SK-N-SH (cell line): ENCODE data around the gene SVIL. TPM values are rescaled to one million over a fixed set of nuclear protein-coding genes. Genes with fewer than 3 reads are reported as not detected.
A peak's percentile ranks its signal among the peaks of the same experiment; 100 is the strongest.

Experiments
- CTCF ChIA-PET: fragments of 300-600, 350-600 bp; formaldehyde crosslinking; extraction: SDS; loops from one replicate; lab custom pipeline; 2021; lab: Yijun Ruan, JAX
- POLR2A ChIA-PET: fragments of 350-600 bp; sonication (Branson Sonifier 250); formaldehyde crosslinking; extraction: SDS; loops from one replicate; lab custom pipeline; 2020; ENCODE audit warnings: antibody characterized with exemption, inconsistent platforms; lab: Yijun Ruan, JAX
- DNase-seq: peaks from one replicate; pipeline ENCODE4 v3.0.0; 2012
- H2AFZ ChIP-seq: fragments of 200-600 bp; sonication (generic); 2 replicates; pipeline ENCODE4 v1.8.1; 2016; ENCODE audit warnings: antibody characterized with exemption, mild to moderate bottlenecking, low read depth
- H3F3A ChIP-seq: fragments of 200-600 bp; sonication (generic); replicated peaks from 2 replicates; pipeline ENCODE3; 2016; ENCODE audit warnings: antibody characterized with exemption, mild to moderate bottlenecking; ENCODE audit not compliant: insufficient read depth
- H3K27ac ChIP-seq, 2 experiments: fragments of 200-500 bp in 1 of 2; fragments of 200-600 bp in 1 of 2; sonication (Bioruptor generic) in 1 of 2; sonication (generic), shearing (Covaris generic) in 1 of 2; 2 replicates each; pipeline versions ENCODE4 v1.5.1 to v1.6.1; 2014 to 2016; ENCODE audit warnings: low read depth in 2 of 2, inconsistent platforms in 1 of 2, low read length in 1 of 2, mild to moderate bottlenecking in 1 of 2, mixed read lengths in 1 of 2
- H3K27me3 ChIP-seq: fragments of 200-600 bp; sonication (generic), shearing (Covaris generic); 2 replicates; pipeline ENCODE4 v1.6.1; 2016; ENCODE audit warnings: mixed run types; ENCODE audit not compliant: insufficient read depth
- H3K36me3 ChIP-seq, 2 experiments: fragments of 200-500 bp in 1 of 2; fragments of 200-600 bp in 1 of 2; sonication (Bioruptor generic) in 1 of 2; sonication (generic) in 1 of 2; replicated peaks in 1 of 2; 2 replicates each; pipeline versions ENCODE3 to v1.5.1; 2014 to 2016; ENCODE audit warnings: low read length in 1 of 2, mild to moderate bottlenecking in 1 of 2; ENCODE audit not compliant: insufficient read depth in 2 of 2, control insufficient read depth in 1 of 2
- H3K4me1 ChIP-seq, 2 experiments: fragments of 200-500 bp in 1 of 2; fragments of 200-600 bp in 1 of 2; sonication (Bioruptor generic) in 1 of 2; sonication (generic), shearing (Covaris generic) in 1 of 2; 2 replicates each; pipeline versions ENCODE4 v1.5.1 to v1.6.1; 2014 to 2016; ENCODE audit warnings: low read depth in 1 of 2, low read length in 1 of 2, mixed run types in 1 of 2; ENCODE audit not compliant: insufficient read depth in 2 of 2, control insufficient read depth in 1 of 2
- H3K4me2 ChIP-seq: fragments of 200-600 bp; sonication (generic), shearing (Covaris generic); 2 replicates; pipeline ENCODE4 v1.6.1; 2017; ENCODE audit warnings: mixed run types
- H3K4me3 ChIP-seq, 2 experiments: fragments of 200-500 bp in 1 of 2; fragments of 200-600 bp in 1 of 2; sonication (Bioruptor generic) in 1 of 2; sonication (generic), shearing (Covaris generic) in 1 of 2; 2 replicates each; pipeline versions ENCODE4 v1.5.1 to v1.8.1; 2014 to 2016; ENCODE audit warnings: low read depth in 2 of 2, inconsistent platforms in 1 of 2, low read length in 1 of 2, mild to moderate bottlenecking in 1 of 2, mixed read lengths in 1 of 2, moderate library complexity in 1 of 2
- H3K79me2 ChIP-seq: fragments of 200-600 bp; sonication (generic); 2 replicates; pipeline ENCODE4 v1.8.1; 2017; ENCODE audit warnings: mild to moderate bottlenecking; ENCODE audit not compliant: insufficient read depth
- H3K9ac ChIP-seq: fragments of 200-600 bp; sonication (generic); 2 replicates; pipeline ENCODE4 v1.6.1; 2017; ENCODE audit warnings: mixed run types
- H3K9me2 ChIP-seq: fragments of 200-600 bp; sonication (generic); 2 replicates; pipeline ENCODE4 v1.6.1; 2017; ENCODE audit warnings: mixed run types
- H3K9me3 ChIP-seq: fragments of 200-600 bp; sonication (generic); 2 replicates; pipeline ENCODE4 v1.6.1; 2017; ENCODE audit warnings: mixed run types, mild to moderate bottlenecking, moderate library complexity
- H4K20me1 ChIP-seq: fragments of 200-600 bp; sonication (generic); 2 replicates; pipeline ENCODE4 v1.6.1; 2017; ENCODE audit warnings: mild to moderate bottlenecking, mixed run types; ENCODE audit not compliant: insufficient read depth
- FOXJ3 ChIP-seq: sonication (generic); formaldehyde crosslinking; IDR thresholded peaks from 2 replicates; pipeline ENCODE4 v1.5.1; 2020; ENCODE audit warnings: mild to moderate bottlenecking, missing genetic modification reagents
- GATA2 ChIP-seq: sonication (generic); formaldehyde crosslinking; IDR thresholded peaks from 2 replicates; pipeline ENCODE4 v1.5.0; 2020; ENCODE audit warnings: mild to moderate bottlenecking, missing genetic modification reagents
- NFIC ChIP-seq: IDR thresholded peaks from 2 replicates; pipeline ENCODE4 v1.4.0; 2012; ENCODE audit warnings: borderline replicate concordance
- NRF1 ChIP-seq: IDR thresholded peaks from 2 replicates; pipeline ENCODE4 v1.6.1; 2012; ENCODE audit warnings: low read depth, mild to moderate bottlenecking, low read length
- RCOR1 ChIP-seq: fragments of 150-350 bp; IDR thresholded peaks from 2 replicates; pipeline ENCODE4 v1.6.1; 2017; ENCODE audit warnings: antibody characterized with exemption, low read length
- REST ChIP-seq: IDR thresholded peaks from 2 replicates; pipeline ENCODE4 v1.6.1; 2012; ENCODE audit warnings: mild to moderate bottlenecking, low read depth, low read length, moderate library complexity
- RXRA ChIP-seq: IDR thresholded peaks from 2 replicates; pipeline ENCODE4 v1.4.0; 2012; ENCODE audit warnings: low read depth, mild to moderate bottlenecking, borderline replicate concordance
- TAF1 ChIP-seq: IDR thresholded peaks from 2 replicates; pipeline ENCODE4 v1.6.1; 2012; ENCODE audit warnings: low read depth, mild to moderate bottlenecking, low read length, moderate library complexity, borderline replicate concordance
- TCF12 ChIP-seq: IDR thresholded peaks from 2 replicates; pipeline ENCODE4 v1.4.0; 2012
- WGBS: methylation state at CpG from one replicate; pipeline ENCODE4 v1.1.6; 2017; ENCODE audit warnings: low lambda C conversion rate; 5-methylcytosine and 5-hydroxymethylcytosine counted together
- polyA plus RNA-seq, 3 experiments: library from polyadenylated mRNA; depleted of rRNA; stranded (reverse); fragments of >200 nt; gene quantifications; 2 replicates each; pipeline ENCODE4 v1.2.3, GENCODE V29; 2012
- TF ChIP-seq, protein P1 (sequence below): IDR thresholded peaks from 2 replicates; pipeline ENCODE4 v1.4.0; 2012; ENCODE audit warnings: low read depth, borderline replicate concordance
- TF ChIP-seq, protein P2 (sequence below): IDR thresholded peaks from 2 replicates; pipeline ENCODE4 v1.4.0; 2012; ENCODE audit warnings: low read depth, borderline replicate concordance

Gene SVIL
- polyA plus RNA-seq, 1 of the 3 experiments (the other 2 are of a cell fraction), result 48.7 TPM

DNA sequence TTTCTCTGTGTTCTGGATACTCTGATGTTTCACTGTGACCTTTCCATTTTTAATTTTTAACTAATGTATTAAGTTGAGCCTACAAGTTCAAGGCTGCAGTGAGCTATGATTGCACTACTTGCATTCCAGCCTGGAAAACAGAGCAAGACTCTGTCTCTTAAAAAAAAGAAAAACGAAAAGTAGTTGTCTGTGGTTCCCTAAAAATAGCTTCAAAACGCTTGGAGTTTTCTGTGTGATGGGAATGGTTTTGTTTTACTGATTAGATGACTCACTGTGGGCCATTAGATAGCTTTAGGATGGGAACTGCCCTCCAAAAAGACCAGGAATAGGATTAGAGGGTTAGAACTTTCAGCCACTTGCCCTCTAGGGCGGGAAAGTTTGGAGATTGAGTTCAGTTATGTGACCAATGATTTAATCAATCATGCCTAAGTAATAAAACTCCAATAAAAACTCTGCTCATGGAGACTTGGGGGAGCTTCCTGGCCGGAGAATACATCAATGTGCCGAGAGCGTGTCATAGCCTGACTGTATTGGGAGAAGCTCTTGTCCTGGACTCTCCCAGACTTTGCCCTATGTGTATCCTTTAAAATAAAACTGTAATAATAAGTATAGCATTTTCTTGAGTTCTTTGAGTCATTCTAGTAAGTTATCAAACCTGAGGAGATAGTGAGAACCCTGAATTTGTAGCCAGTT, 198.8 kb downstream of the SVIL start:
- peaks cover 62% of the 10 kb centered on the region; the same call in 1 of the 2 replicates for H3K79me2 ChIP-seq
- H3F3A ChIP-seq, result no peaks in the 10 kb centered on the region
- DNase-seq, result no peak
- peak overlapping the region in 1 of 2 experiments; percentile 38; a peak in 2 of 4 replicates for H3K27ac ChIP-seq
- H3K9ac ChIP-seq, result no peak overlapping the region
- no peak overlapping the region for H3K4me3 ChIP-seq
- no peaks in the 10 kb centered on the region for H3K36me3 ChIP-seq
- no peaks in the 10 kb centered on the region for H3K27me3 ChIP-seq
- CTCF ChIA-PET, result interaction anchor here (0.7 to 1.8 kb wide), 5 partner anchors 10 to 50 kb away, joined by 3 to 12 read pairs (median 4); no protein-coding TSS in a partner anchor
- WGBS, result 82% methylated on average over 6 of the region's 6 CpGs
- peaks cover 2 to 10% of the 10 kb centered on the region in 2 experiments; a peak in 2 of 4 replicates for H3K4me1 ChIP-seq
- TF ChIP-seq RCOR1 (no peak), NRF1 (no peak), FOXJ3 (CRISPR knock-in tag) (no peak), GATA2 (CRISPR knock-in tag) (no peak), RXRA (no peak), NFIC (no peak), REST (no peak), TCF12 (no peak), TAF1 (no peak)
- TF ChIP-seq, protein P1, sequence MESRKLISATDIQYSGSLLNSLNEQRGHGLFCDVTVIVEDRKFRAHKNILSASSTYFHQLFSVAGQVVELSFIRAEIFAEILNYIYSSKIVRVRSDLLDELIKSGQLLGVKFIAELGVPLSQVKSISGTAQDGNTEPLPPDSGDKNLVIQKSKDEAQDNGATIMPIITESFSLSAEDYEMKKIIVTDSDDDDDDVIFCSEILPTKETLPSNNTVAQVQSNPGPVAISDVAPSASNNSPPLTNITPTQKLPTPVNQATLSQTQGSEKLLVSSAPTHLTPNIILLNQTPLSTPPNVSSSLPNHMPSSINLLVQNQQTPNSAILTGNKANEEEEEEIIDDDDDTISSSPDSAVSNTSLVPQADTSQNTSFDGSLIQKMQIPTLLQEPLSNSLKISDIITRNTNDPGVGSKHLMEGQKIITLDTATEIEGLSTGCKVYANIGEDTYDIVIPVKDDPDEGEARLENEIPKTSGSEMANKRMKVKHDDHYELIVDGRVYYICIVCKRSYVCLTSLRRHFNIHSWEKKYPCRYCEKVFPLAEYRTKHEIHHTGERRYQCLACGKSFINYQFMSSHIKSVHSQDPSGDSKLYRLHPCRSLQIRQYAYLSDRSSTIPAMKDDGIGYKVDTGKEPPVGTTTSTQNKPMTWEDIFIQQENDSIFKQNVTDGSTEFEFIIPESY, result no peak
- TF ChIP-seq, protein P2, sequence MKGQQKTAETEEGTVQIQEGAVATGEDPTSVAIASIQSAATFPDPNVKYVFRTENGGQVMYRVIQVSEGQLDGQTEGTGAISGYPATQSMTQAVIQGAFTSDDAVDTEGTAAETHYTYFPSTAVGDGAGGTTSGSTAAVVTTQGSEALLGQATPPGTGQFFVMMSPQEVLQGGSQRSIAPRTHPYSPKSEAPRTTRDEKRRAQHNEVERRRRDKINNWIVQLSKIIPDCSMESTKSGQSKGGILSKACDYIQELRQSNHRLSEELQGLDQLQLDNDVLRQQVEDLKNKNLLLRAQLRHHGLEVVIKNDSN, result no peak
- no peak overlapping the region for H2AFZ ChIP-seq
- peaks cover 10% of the 10 kb centered on the region for H3K9me3 ChIP-seq
- H3K9me2 ChIP-seq, result no peaks in the 10 kb centered on the region
- no peaks in the 10 kb centered on the region for H4K20me1 ChIP-seq
- POLR2A ChIA-PET, result no interaction called here
- H3K4me2 ChIP-seq, result no peak overlapping the region
